GM12865 (cell line): ENCODE measurements around the gene PGC.

Source experiments
- DNase-seq: peaks from one replicate; pipeline ENCODE4 v3.0.0; 2010; ENCODE audit warnings: low read depth
- H3K4me3 ChIP-seq: 2 replicates; pipeline ENCODE4 v1.5.1; 2011; ENCODE audit warnings: mild to moderate bottlenecking, low read depth, low read length, control low read depth
- TF ChIP-seq, protein P1 (sequence below): IDR thresholded peaks from 2 replicates; pipeline ENCODE4 v1.5.1; 2011; ENCODE audit warnings: low read length, control low read depth, low read depth, inconsistent platforms; ENCODE audit not compliant: insufficient read depth; ENCODE audit errors: missing control alignments

The PGC gene

GRCh38 chr6:41705311-41705995, 41.7 kb downstream of the PGC start:
- TF ChIP-seq, protein P1, sequence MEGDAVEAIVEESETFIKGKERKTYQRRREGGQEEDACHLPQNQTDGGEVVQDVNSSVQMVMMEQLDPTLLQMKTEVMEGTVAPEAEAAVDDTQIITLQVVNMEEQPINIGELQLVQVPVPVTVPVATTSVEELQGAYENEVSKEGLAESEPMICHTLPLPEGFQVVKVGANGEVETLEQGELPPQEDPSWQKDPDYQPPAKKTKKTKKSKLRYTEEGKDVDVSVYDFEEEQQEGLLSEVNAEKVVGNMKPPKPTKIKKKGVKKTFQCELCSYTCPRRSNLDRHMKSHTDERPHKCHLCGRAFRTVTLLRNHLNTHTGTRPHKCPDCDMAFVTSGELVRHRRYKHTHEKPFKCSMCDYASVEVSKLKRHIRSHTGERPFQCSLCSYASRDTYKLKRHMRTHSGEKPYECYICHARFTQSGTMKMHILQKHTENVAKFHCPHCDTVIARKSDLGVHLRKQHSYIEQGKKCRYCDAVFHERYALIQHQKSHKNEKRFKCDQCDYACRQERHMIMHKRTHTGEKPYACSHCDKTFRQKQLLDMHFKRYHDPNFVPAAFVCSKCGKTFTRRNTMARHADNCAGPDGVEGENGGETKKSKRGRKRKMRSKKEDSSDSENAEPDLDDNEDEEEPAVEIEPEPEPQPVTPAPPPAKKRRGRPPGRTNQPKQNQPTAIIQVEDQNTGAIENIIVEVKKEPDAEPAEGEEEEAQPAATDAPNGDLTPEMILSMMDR: no peak
- peak overlapping the region; percentile 64 for H3K4me3 ChIP-seq
- no peak for DNase-seq

GRCh38 chr6:41704656-41705310, 42.4 kb downstream of the PGC start:
- peak; percentile 59 for DNase-seq
- TF ChIP-seq, protein P1: no peak
- peak overlapping the region; percentile 64 for H3K4me3 ChIP-seq

GRCh38 chr6:41704028-41704427, 43.2 kb downstream of the PGC start:
- H3K4me3 ChIP-seq: peak overlapping the region; percentile 64
- DNase-seq: no peak
- TF ChIP-seq, protein P1: no peak

DNA sequence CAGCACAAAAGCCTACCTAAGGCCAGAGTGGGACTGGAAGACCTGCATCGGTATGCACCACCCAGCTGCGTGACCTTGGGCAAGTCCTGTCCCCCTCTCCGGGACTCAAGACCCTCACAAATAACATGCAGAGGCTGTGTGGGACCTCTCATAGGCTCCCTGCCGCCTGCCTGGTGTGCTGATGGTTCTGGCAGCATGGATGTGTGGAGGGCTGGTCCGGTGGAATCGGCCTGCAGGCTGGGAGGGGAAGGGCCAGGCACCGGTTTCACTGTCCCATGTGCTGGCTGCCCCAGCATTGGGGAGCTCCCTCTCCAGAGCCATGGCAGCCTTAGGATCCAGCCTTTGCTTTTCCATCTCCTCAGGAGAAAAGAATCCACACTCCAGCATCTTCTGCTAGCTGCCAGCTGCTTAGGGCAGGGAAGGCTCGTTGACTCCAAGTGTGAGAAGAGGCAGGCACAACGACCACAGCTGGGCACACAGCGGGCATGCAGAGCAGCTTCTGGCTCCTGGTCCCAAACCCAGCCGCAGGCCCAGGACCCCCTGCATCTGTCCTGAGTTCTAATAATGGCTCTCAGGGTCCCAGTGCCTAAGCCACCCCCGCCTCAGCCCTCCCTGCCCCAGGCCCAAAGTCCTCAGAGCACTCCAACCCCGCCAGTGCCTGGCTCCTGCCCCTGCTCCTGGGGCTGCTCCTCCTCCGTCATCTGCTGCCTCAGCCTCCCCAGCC, 44.3 kb downstream of the PGC start:
- no peak overlapping the region for H3K4me3 ChIP-seq
- TF ChIP-seq, protein P1: no peak
- DNase-seq: no peak

- TF ChIP-seq, protein P1: no peak
- no peak overlapping the region for H3K4me3 ChIP-seq
- DNase-seq: no peak
Measured at GRCh38 chr6:41702089-41702745, 45.0 kb downstream of the PGC start.

GRCh38 chr6:41700463-41701347, 46.5 kb downstream of the PGC start:
- DNase-seq: no peak
- TF ChIP-seq, protein P1: no peak
- H3K4me3 ChIP-seq: no peak overlapping the region
